A549 (cell line): ENCODE results near the gene GLT1D1. TPM values are rescaled to one million over a fixed set of nuclear protein-coding genes. Genes with fewer than 3 reads are reported as not detected.
A peak's percentile ranks its signal among the peaks of the same experiment; 100 is the strongest.

Experiments used
- ATAC-seq, 2 experiments: fragments of 200-7000 bp in 1 of 2; fragments of >200 bp in 1 of 2; cut with Nextera tagmentation in 1 of 2; cut with Tn5 transposase in 1 of 2; 3 replicates each; pipeline versions ENCODE4 v1.8.0 to v1.9.1; 2018 to 2020; ENCODE audit warnings: mild to moderate bottlenecking in 1 of 2, moderate library complexity in 1 of 2
- CTCF ChIA-PET: fragments of 300-600 bp; sonication (Branson Sonifier 250); formaldehyde crosslinking; extraction: SDS; loops from one replicate; lab custom pipeline; 2021; ENCODE audit warnings: antibody characterized with exemption, inconsistent platforms; lab: Yijun Ruan, JAX
- POLR2A ChIA-PET: fragments of 350-600 bp; formaldehyde crosslinking; extraction: SDS; loops from one replicate; lab custom pipeline; 2021; ENCODE audit warnings: antibody characterized with exemption, inconsistent platforms; lab: Yijun Ruan, JAX
- DNase-seq, 2 experiments: peaks; one replicate each; pipeline versions ENCODE4 v3.0.0 to v3.0.0-alpha.2; 2011 to 2016; ENCODE audit warnings: low read depth in 1 of 2, low spot score in 1 of 2
- FAIRE-seq: peaks from 2 replicates; lab custom pipeline; 2011; peaks lifted over from hg19 to GRCh38; lab: Jason Lieb, UNC
- H3K27ac ChIP-seq, 2 experiments: fragments of >200 bp; sonication (Bioruptor Twin); formaldehyde crosslinking; 3 replicates each; pipeline ENCODE4 v1.5.1; 2016 to 2017
- H3K4me1 ChIP-seq: fragments of >200 bp; sonication (Bioruptor Twin); formaldehyde crosslinking; 3 replicates; pipeline ENCODE4 v1.6.1; 2016
- H3K4me2 ChIP-seq: fragments of >200 bp; sonication (Bioruptor Twin); formaldehyde crosslinking; 3 replicates; pipeline ENCODE4 v1.6.1; 2016
- H3K4me3 ChIP-seq: fragments of >200 bp; sonication (Bioruptor Twin); formaldehyde crosslinking; 3 replicates; pipeline ENCODE4 v1.5.1; 2016
- H3K9me3 ChIP-seq: fragments of >200 bp; sonication (Bioruptor Twin); formaldehyde crosslinking; 3 replicates; pipeline ENCODE4 v1.6.1; 2016
- ATOH8 ChIP-seq: fragments of 250-450 bp; sonication (Bioruptor Pico); IDR thresholded peaks from 2 replicates; pipeline ENCODE4 v1.5.0; 2020; ENCODE audit warnings: low read depth, mild to moderate bottlenecking, moderate library complexity
- BCL3 ChIP-seq: fragments of >200 bp; sonication (Bioruptor Twin); formaldehyde crosslinking; IDR thresholded peaks from 3 replicates; pipeline ENCODE4 v1.6.1; 2016
- BHLHE40 ChIP-seq: IDR thresholded peaks from 2 replicates; pipeline ENCODE4 v1.6.1; 2012; ENCODE audit warnings: low read depth, low read length, inconsistent platforms
- CBX2 ChIP-seq: fragments of 200-600 bp; sonication (generic); IDR thresholded peaks from 2 replicates; pipeline ENCODE4 v1.6.1; 2016; ENCODE audit warnings: low read depth, mild to moderate bottlenecking, borderline replicate concordance
- CTCF ChIP-seq: fragments of >200 bp; sonication (Bioruptor Twin); formaldehyde crosslinking; IDR thresholded peaks from 3 replicates; pipeline ENCODE4 v1.5.1; 2016
- E2F6 ChIP-seq: IDR thresholded peaks from 2 replicates; pipeline ENCODE4 v1.6.1; 2012; ENCODE audit warnings: low read depth, borderline replicate concordance
- ELK1 ChIP-seq: fragments of 150-350 bp; IDR thresholded peaks from 2 replicates; pipeline ENCODE4 v1.6.1; 2014; ENCODE audit warnings: low read depth, mild to moderate bottlenecking, low read length
- EP300 ChIP-seq, 2 experiments: fragments of >200 bp; sonication (Bioruptor Twin); formaldehyde crosslinking; IDR thresholded peaks; 2 replicates in 1 of 2; 3 replicates in 1 of 2; pipeline ENCODE4 v1.6.1; 2016 to 2017
- ESRRA ChIP-seq: fragments of 150-350 bp; IDR thresholded peaks from 2 replicates; pipeline ENCODE4 v1.6.1; 2014; ENCODE audit warnings: mild to moderate bottlenecking, low read length, borderline replicate concordance
- FOXS1 ChIP-seq: fragments of 250-450 bp; sonication (Bioruptor Pico); IDR thresholded peaks from 2 replicates; pipeline ENCODE4 v1.5.0; 2020; ENCODE audit warnings: mild to moderate bottlenecking, moderate library complexity
- GATA3 ChIP-seq: IDR thresholded peaks from 2 replicates; pipeline ENCODE4 v1.6.1; 2012; ENCODE audit warnings: borderline replicate concordance
- HEYL ChIP-seq: fragments of 250-450 bp; sonication (Bioruptor Pico); IDR thresholded peaks from 2 replicates; pipeline ENCODE4 v1.8.0; 2021; ENCODE audit warnings: mild to moderate bottlenecking, moderate library complexity
- HMGXB4 ChIP-seq: fragments of 250-450 bp; sonication (Bioruptor Pico); IDR thresholded peaks from 2 replicates; pipeline ENCODE4 v1.5.0; 2021; ENCODE audit warnings: mild to moderate bottlenecking, moderate library complexity, borderline replicate concordance
- HOXA7 ChIP-seq: fragments of 250-450 bp; sonication (Bioruptor Pico); IDR thresholded peaks from 2 replicates; pipeline ENCODE4 v1.5.0; 2020; ENCODE audit warnings: mild to moderate bottlenecking, moderate library complexity
- HOXB13 ChIP-seq: fragments of 250-450 bp; sonication (Bioruptor Pico); IDR thresholded peaks from 2 replicates; pipeline ENCODE4 v1.5.0; 2020; ENCODE audit warnings: low read depth, mild to moderate bottlenecking, moderate library complexity
- HOXB5 ChIP-seq: fragments of 250-450 bp; sonication (Bioruptor Pico); IDR thresholded peaks from 2 replicates; pipeline ENCODE4 v1.5.0; 2020; ENCODE audit warnings: mild to moderate bottlenecking, moderate library complexity
- JUN ChIP-seq, 2 experiments: fragments of >200 bp; sonication (Bioruptor Twin); formaldehyde crosslinking; IDR thresholded peaks; 2 replicates in 1 of 2; 3 replicates in 1 of 2; pipeline ENCODE4 v1.6.1; 2016 to 2017
- MAX ChIP-seq: IDR thresholded peaks from 2 replicates; pipeline ENCODE4 v1.6.1; 2012
- PBX3 ChIP-seq: IDR thresholded peaks from 2 replicates; pipeline ENCODE4 v1.6.1; 2012
- POLR2A ChIP-seq: IDR thresholded peaks from 2 replicates; pipeline ENCODE4 v1.6.1; 2012; ENCODE audit warnings: mild to moderate bottlenecking, low read length
- RAD21 ChIP-seq, 2 experiments: fragments of >200 bp in 1 of 2; sonication (Bioruptor Twin) in 1 of 2; formaldehyde crosslinking in 1 of 2; IDR thresholded peaks in 1 of 2; conservative IDR thresholded peaks in 1 of 2; 2 replicates in 1 of 2; 3 replicates in 1 of 2; pipeline ENCODE4 v1.6.1; 2012 to 2018; ENCODE audit warnings: inconsistent platforms in 1 of 2
- RFX5 ChIP-seq: fragments of 450-650 bp; IDR thresholded peaks from 2 replicates; pipeline ENCODE4 v1.7.1; 2014; ENCODE audit warnings: antibody characterized with exemption, mild to moderate bottlenecking, moderate library complexity
- SMC3 ChIP-seq: fragments of >200 bp; sonication (Bioruptor Twin); formaldehyde crosslinking; IDR thresholded peaks from 3 replicates; pipeline ENCODE4 v1.6.1; 2018; ENCODE audit warnings: inconsistent platforms
- TFCP2L1 ChIP-seq: fragments of 250-450 bp; sonication (Bioruptor Pico); IDR thresholded peaks from 2 replicates; pipeline ENCODE4 v1.5.0; 2021; ENCODE audit warnings: mild to moderate bottlenecking
- TP53 ChIP-seq: fragments of 250-450 bp; sonication (Bioruptor Pico); IDR thresholded peaks from 2 replicates; pipeline ENCODE4 v1.5.0; 2021; ENCODE audit warnings: mild to moderate bottlenecking, moderate library complexity
- ZNF302 ChIP-seq: fragments of 250-450 bp; sonication (Bioruptor Pico); IDR thresholded peaks from 2 replicates; pipeline ENCODE4 v1.9.0; 2021; ENCODE audit warnings: inconsistent platforms, mild to moderate bottlenecking, moderate library complexity
- WGBS: methylation state at CpG from one replicate; pipeline ENCODE4 v1.1.6; 2017; ENCODE audit errors: missing lambda C conversion rate; 5-methylcytosine and 5-hydroxymethylcytosine counted together
- polyA plus RNA-seq, 4 experiments: library from polyadenylated mRNA; depleted of rRNA in 3 of 4; stranded (reverse); fragments of >200 nt; fragmentation: RNase III in 1 of 4; extraction: RNeasy Plus Mini Kit Qiagen cat#74134 plus additional on column Dnase treatment in 1 of 4; gene quantifications; 2 replicates in 3 of 4; 3 replicates in 1 of 4; pipeline ENCODE4 v1.2.3, GENCODE V29; 2011 to 2017

The GLT1D1 gene
- polyA plus RNA-seq, 2 of the 4 experiments (the other 2 are of a cell fraction), result not detected

- 3% methylated on average over 7 of the region's 8 CpGs for WGBS
- H3K4me2 ChIP-seq, result no peak overlapping the region
- no peak; a peak in 1 of 6 replicates for ATAC-seq
- ChIA-PET POLR2A (no interaction called here), CTCF (interaction anchor here (0.6 to 1.8 kb wide), 6 partner anchors 12 to 1045 kb away, joined by 3 to 6 read pairs (median 4); no protein-coding TSS in a partner anchor)
- no peak overlapping the region for H3K27ac ChIP-seq
- DNase-seq, result no peak
- no peaks in the 10 kb centered on the region for H3K9me3 ChIP-seq
- no peaks in the 10 kb centered on the region for H3K4me1 ChIP-seq
- no peak for TF ChIP-seq ESRRA
- TF ChIP-seq TP53 (CRISPR knock-in tag), result no peak
- no peak for TF ChIP-seq SMC3
- TF ChIP-seq HOXB5, result no peak
- no peak for TF ChIP-seq FOXS1 (CRISPR knock-in tag)
- no peak for TF ChIP-seq HOXB13 (CRISPR knock-in tag)
- no peak for TF ChIP-seq ATOH8
- TF ChIP-seq JUN (IDR thresholded peaks at IDR 0.05), result no peak
- no peak for TF ChIP-seq TFCP2L1
- TF ChIP-seq E2F6, result no peak
- no peak for TF ChIP-seq RFX5
- no peak for TF ChIP-seq ELK1
- no peak for FAIRE-seq
- no peak overlapping the region for H3K4me3 ChIP-seq
Measured at GRCh38 chr12:128968668-128969067, 115.4 kb downstream of the GLT1D1 start.

GRCh38 chr12:128969480-128970055 lies 116.3 kb downstream of the GLT1D1 start:
- no peak overlapping the region for H3K4me3 ChIP-seq
- 15% methylated on average over 7 of the region's 18 CpGs for WGBS
- H3K9me3 ChIP-seq, result no peaks in the 10 kb centered on the region
- peak; percentile 94 to 96 for ATAC-seq
- no peak overlapping the region for H3K27ac ChIP-seq
- ChIA-PET POLR2A (no interaction called here), CTCF (interaction anchor here (0.6 to 1.8 kb wide), 8 partner anchors 11 to 1045 kb away, joined by 3 to 6 read pairs (median 4); no protein-coding TSS in a partner anchor)
- no peak overlapping the region for H3K4me2 ChIP-seq
- peak; percentile 10 to 47 for DNase-seq
- H3K4me1 ChIP-seq, result no peaks in the 10 kb centered on the region
- no peak for FAIRE-seq
- TF ChIP-seq HEYL (CRISPR knock-in tag) (no peak), GATA3 (no peak), ZNF302 (no peak), CBX2 (no peak), TP53 (CRISPR knock-in tag) (no peak), HOXA7 (CRISPR knock-in tag) (no peak), POLR2A (no peak), HMGXB4 (CRISPR knock-in tag) (no peak), HOXB13 (CRISPR knock-in tag) (no peak), BHLHE40 (no peak), SMC3 (peak; percentile 36; the same call in 2 of the 3 replicates), RAD21 (conservative IDR thresholded peaks at IDR 0.05 in 1 of 2, IDR thresholded peaks at IDR 0.05 in 1 of 2) (peak; percentile 53 to 74), BCL3 (no peak), MAX (no peak), PBX3 (no peak), CTCF (peak; percentile 21; the same call in 1 of the 3 replicates), ATOH8 (no peak), EP300 (IDR thresholded peaks at IDR 0.05) (no peak)
